Measurements from ENCODE around the gene VSIG10L2.

Gene VSIG10L2

GRCh38 chr11:125929445-125930075 is 16.3 kb upstream of the VSIG10L2 start:
- no peak for DNase-seq (ENCODE audit: extremely low read depth in 1 of 2, low read depth in 1 of 2)

GRCh38 chr11:125930076-125930450 is 15.8 kb upstream of the VSIG10L2 start:
- DNase-seq (ENCODE audit: extremely low read depth in 1 of 2, low read depth in 1 of 2), result no peak

GRCh38 chr11:125931116-125931515 is 14.7 kb upstream of the VSIG10L2 start:
- DNase-seq (ENCODE audit: extremely low read depth in 1 of 2, low read depth in 1 of 2), result no peak

GRCh38 chr11:125931668-125932067 is 14.2 kb upstream of the VSIG10L2 start:
- DNase-seq (ENCODE audit: extremely low read depth in 1 of 2, low read depth in 1 of 2), result no peak

GRCh38 chr11:125932301-125932700 is 13.5 kb upstream of the VSIG10L2 start:
- no peak for DNase-seq (ENCODE audit: extremely low read depth in 1 of 2, low read depth in 1 of 2)

- peak in 1 of 2 donors; percentile 53 for DNase-seq (ENCODE audit: extremely low read depth in 1 of 2, low read depth in 1 of 2)
These were observed 12.6 kb upstream of the VSIG10L2 start for GRCh38 chr11:125933030-125933813.

- no peak for DNase-seq (ENCODE audit: extremely low read depth in 1 of 2, low read depth in 1 of 2)
These were observed 11.4 kb upstream of the VSIG10L2 start for GRCh38 chr11:125934473-125934872.

GRCh38 chr11:125935056-125935455 is 10.8 kb upstream of the VSIG10L2 start:
- no peak for DNase-seq (ENCODE audit: extremely low read depth in 1 of 2, low read depth in 1 of 2)

GRCh38 chr11:125935618-125936199 is 10.1 kb upstream of the VSIG10L2 start:
- no peak for DNase-seq (ENCODE audit: extremely low read depth in 1 of 2, low read depth in 1 of 2)

- DNase-seq (ENCODE audit: extremely low read depth in 1 of 2, low read depth in 1 of 2), result no peak
These were observed 7.4 kb upstream of the VSIG10L2 start for GRCh38 chr11:125938418-125938817.

- DNase-seq (ENCODE audit: extremely low read depth in 1 of 2, low read depth in 1 of 2), result no peak
These were observed 6.7 kb upstream of the VSIG10L2 start for GRCh38 chr11:125939081-125939521.

GRCh38 chr11:125940145-125940544 is 5.7 kb upstream of the VSIG10L2 start:
- DNase-seq (ENCODE audit: extremely low read depth in 1 of 2, low read depth in 1 of 2), result no peak

- DNase-seq (ENCODE audit: extremely low read depth in 1 of 2, low read depth in 1 of 2), result no peak
These were observed 4.6 kb upstream of the VSIG10L2 start for GRCh38 chr11:125941267-125941618.

- peak in 1 of 2 donors; percentile 25 for DNase-seq (ENCODE audit: extremely low read depth in 1 of 2, low read depth in 1 of 2)
These were observed 3.9 kb upstream of the VSIG10L2 start for GRCh38 chr11:125941619-125942611.

GRCh38 chr11:125942771-125943428 is 2.9 kb upstream of the VSIG10L2 start:
- DNase-seq (ENCODE audit: extremely low read depth in 1 of 2, low read depth in 1 of 2), result no peak

GRCh38 chr11:125943661-125944349 is 2.0 kb upstream of the VSIG10L2 start:
- DNase-seq (ENCODE audit: extremely low read depth in 1 of 2, low read depth in 1 of 2), result no peak

GRCh38 chr11:125944350-125945010 is 1.4 kb upstream of the VSIG10L2 start:
- no peak for DNase-seq (ENCODE audit: extremely low read depth in 1 of 2, low read depth in 1 of 2)

GRCh38 chr11:125945011-125945796 is 640 bp upstream of the VSIG10L2 start:
- no peak for DNase-seq (ENCODE audit: extremely low read depth in 1 of 2, low read depth in 1 of 2)

All from stimulated activated CD8-positive, alpha-beta memory T cell treated with anti-CD3 and anti-CD28 coated beads, Interleukin-7, amount 100 ng/mL, for 48 hours (primary cell).